HTR-8/SVneo (cell line): ENCODE measurements around the gene ATXN1.
"Not testable (repeated sequence)": the region's sequence is repeated elsewhere in the genome, so short reads cannot be mapped to it uniquely, and the experiment has no call there.

Source experiments
- DNase-seq: peaks from one replicate; pipeline ENCODE4 v3.0.0; 2011; ENCODE audit warnings: low spot score, mixed read lengths; ENCODE audit not compliant: insufficient read length
- FAIRE-seq: peaks from 2 replicates; lab custom pipeline; 2011; peaks lifted over from hg19 to GRCh38; lab: Jason Lieb, UNC

The ATXN1 gene

DNA sequence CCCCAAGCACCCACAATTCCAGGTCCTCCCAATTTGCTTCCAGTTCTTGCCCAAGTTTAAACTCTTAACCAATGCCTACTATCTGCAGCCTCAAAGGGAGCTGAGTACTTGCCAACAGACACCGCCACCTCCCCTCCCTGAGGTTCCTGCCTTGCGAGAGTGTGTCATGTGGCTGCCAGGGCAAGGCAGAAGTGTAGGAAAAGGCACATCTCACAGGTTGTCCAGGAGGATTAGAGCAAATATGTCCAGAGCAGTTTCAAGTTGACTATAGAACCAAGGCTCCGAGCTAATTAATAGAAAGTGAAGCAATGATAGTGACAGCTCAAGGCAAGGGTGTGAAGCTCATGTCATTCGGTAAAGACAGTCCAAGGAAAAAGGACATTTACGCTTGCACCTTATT is 127.8 kb downstream of the ATXN1 start:
- DNase-seq (no peak), FAIRE-seq (no peak)

DNA sequence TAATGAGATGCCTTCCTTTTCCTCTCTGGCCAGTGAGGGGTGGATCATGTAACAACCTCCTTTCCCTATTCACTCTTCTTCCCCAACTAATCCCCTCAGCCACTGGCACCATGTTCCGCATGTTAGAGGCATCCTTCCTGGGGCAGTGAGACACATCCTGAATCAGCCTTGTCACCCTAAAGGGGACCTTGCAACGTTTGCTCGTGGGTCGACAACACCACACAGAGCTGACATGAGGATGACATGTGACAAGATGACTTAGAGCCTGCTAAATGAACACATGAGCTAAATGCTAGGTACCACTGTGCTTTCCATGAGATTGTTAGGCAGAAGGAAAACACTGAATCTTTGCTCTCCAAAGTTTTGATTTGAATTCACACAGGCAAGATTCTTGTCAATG is 129.2 kb downstream of the ATXN1 start:
- FAIRE-seq (no peak), DNase-seq (no peak)

DNA sequence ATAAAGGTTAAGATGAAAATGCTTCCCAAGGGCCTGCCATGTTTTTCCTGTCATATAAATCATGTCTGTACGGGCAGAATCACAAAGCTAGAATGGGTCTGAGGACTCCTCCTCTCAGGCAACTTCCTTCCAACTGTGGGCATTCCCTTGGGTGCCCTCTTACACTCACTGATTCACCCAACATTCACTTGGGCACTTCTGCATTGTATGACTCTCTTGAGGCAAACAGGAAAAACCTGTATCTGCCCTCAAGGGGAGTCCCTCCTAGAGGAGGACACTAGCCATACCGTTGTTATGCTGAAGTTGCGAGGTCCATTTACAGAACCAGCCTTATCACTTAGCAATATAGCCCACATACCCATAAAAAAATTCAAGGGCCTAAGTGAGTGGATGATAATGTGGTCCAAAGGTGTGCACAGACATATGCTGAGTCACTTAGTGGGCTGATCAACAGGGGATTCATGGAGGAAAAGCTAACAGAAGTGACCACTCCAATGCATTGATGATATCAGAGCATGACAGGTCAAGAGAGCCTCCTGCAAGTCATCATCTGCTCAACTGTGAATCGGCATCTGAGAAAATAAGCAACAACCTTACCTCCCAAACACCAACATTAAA is 131.1 kb downstream of the ATXN1 start:
- no peak for DNase-seq
- FAIRE-seq: no peak

DNA sequence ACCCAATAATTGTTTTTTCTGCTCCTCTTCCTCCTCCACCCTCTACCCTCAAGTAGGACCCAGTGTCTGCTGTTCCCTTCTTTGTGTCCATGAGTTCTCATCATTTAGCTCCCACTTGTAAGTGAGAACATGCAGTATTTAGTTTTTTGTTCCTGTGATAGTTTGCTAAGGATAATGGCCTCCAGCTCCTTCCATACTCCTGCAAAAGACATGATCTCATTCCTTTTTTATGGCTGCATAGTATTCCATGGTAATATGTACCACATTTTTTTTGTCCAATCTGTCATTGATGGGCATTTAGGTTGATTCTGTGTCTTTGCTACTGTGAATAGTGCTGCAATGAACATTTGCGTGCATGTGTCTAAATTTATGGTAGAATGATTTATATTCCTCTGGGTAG is 132.7 kb downstream of the ATXN1 start:
- DNase-seq, FAIRE-seq: not testable (repeated sequence)

DNA sequence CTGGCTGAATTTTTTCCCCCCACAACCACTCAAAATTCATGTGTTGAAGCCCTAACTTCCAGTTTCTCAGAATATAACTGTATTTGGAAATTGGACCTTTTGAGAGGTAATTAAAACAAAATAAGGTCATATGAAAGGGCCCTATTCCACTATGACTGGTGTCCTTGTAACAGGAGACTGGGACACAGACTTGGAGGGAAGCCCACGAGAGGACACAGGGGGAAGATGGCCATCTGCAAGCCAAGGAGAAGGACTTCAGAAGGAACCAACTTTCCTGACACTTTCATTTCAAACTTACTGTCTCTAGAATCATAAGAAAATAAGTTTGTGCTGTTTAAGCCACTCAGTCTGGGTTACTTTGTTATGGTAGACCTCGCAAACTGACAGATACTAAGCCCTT is 134.6 kb downstream of the ATXN1 start:
- DNase-seq (no peak), FAIRE-seq (no peak)

DNA sequence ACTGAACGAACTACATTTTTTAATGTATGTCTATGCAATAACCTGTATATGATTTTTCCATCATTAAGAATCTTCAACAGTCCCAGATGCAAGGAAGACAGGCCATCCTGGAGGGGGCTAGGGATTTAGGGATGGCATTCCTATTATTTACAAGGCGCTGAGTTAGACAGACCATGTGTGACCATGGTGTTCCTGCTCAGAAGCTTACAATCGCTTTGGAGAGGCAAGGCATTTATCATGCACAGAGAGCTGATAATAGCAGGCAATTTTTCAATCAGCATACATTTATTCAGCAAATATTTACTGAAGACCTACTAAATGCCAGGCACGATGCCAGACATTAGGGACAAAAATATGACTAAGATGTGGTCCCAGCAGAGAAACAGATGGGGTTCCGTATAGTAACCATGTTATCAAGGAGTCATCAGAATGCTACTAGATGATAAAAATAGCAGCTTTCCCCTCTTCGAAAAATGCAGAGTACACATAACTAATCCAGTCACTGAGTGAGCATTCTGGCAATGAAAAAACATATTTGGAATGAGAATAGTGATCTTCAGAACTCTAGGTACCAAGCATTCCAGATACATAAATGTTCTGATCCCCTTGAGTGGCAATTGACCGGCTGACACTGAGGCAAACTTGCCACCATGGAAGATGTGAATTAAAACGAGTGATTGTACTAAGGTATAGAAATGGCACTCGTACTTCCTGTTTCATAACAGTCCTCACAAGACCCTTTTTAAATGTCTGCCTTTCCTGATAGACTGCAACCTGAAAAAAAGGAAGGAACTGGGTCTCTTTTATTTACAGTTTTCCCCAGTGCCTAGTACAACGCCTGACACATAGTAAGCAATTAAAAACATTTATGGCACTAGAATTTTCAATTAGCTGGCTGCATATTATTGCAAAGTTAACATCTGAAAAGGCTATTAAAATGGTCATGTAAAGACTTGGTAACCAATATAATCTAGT is 135.7 kb downstream of the ATXN1 start:
- DNase-seq: no peak

DNA sequence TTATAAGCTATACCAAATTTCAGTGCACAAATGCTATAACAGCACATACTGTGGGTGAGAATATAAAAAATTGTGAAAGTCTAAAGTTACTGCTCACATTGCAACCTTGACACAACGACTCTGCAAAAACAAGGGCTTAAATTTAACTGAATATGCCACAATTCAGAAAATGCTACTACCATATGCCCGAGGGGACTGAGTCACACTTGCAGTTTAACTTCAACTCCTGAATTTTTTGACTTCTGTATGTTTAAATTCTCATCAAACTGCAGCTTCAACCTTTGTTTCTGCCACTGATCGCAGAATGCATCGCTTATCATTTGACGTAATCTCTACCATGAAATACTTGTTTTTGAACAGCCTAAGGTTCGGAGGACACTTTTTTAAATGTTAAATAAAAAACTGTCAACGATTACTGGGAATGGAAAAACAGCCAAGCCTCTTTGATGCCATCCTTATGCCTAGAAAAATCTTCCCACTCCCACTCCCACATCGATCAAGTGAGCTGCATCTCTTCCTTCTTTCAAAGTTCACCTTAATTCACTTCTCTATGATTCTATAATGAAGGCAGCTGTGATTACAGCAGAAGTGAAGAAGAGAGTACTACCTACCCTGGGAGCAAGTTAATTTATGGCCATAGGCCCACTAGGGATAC is 136.5 kb downstream of the ATXN1 start:
- no peak for DNase-seq
- FAIRE-seq: no peak

More for the DNA sequence above, 135.7 kb downstream of the ATXN1 start:
- no peak for FAIRE-seq

DNA sequence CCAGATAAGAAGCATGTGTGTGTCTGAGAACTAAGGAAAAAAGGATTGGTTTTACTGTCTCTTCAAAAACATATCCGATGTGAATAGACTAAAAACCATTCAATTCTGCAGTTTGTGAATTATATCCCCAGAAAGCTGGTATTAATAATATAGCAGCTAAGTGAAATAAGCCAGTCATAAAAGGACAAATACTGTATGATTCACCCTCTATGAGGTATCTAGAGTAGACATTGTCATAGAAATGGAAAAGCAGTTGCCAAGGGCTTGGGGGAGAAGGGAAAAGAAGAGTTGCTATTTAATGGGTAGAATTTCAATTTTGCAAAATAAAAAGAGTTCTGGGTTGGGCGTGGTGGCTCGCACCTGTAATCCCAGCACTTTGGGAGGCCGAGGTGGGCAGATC is 137.5 kb downstream of the ATXN1 start:
- no peak for FAIRE-seq
- no peak for DNase-seq

DNA sequence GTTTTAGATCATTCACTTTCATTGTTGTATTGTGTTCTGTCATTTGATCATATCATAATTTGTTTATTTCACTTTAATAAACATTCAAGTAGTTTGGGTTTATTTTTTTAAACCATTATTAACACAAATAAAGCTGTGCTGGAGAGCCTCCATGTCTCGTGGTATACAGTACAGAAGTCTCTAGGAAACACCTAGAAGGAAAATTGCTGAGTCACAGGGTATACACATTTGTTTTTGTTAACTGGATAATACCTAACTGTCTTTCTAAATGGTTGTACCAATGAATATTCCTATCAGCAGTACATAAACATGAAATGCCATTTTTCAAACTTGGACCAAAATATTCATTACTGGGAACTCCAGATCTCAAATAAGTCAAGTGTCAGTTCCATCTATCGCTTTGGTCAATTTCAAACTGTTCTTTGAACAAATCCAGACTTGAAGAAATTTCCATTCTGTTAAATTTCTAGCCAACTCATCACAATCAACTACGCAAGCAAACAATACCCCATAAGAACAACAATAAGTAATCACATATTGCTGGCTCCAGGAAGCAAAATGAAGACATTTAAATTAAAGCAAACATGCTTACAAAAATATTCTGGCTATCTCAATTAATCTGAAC is 138.1 kb downstream of the ATXN1 start:
- no peak for FAIRE-seq
- DNase-seq: no peak

DNA sequence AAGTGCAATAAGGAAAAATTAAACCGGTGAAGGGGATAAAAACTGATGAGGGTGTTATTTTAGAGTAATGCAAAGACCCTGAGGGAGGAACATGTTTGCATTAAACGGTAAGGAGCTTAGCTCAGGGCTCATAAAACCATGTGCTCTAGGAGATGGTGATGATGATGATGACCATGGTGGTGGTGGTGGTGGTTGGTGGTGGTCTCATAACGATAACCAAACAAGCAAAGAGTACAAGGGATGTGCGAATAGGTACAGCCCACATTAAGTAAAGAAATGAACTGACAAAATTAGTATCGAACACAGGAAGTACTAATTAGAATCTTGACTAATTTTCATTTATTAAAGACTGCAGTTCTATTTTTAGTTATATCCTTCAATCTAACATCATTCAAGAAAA is 139.1 kb downstream of the ATXN1 start:
- DNase-seq: no peak
- FAIRE-seq: no peak

DNA sequence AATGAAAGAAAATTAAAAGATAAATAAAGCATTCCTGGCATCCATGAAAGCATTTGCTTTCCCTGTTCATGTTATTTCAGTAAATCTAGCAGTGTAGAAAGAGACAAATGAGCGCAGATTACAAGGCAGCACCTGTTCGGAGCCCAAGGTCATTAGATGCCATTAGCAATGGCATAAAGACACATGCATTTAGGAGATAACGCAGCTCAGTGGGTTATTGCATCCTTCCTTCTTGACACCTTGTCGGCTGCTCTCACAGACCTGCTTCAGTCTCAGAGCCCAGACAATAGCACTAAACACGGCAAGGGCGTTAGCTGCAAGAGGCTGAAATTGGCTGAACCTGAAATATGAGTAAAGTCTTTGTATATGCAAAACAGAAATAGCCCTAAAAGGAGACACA is 140.3 kb downstream of the ATXN1 start:
- DNase-seq (no peak), FAIRE-seq (no peak)

DNA sequence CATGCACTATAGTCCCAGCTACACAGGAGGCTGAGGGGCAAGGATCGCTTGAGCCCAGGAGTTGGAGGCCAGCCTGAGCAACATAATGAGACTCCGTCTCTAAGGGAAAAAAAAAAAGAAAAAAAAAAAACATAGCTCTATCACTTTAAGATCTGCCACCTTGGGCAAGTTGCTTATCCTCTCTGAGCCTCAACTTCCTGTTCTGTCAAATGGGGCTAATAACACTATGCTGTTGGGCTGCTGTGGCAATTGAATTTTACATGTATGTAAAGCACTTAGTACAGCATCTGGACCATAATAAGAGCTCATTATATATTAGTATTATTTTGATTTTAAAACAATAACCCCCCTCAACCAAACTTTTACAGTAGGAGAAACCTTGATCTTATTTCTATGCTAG is 141.5 kb downstream of the ATXN1 start:
- DNase-seq (no peak), FAIRE-seq (no peak)

DNA sequence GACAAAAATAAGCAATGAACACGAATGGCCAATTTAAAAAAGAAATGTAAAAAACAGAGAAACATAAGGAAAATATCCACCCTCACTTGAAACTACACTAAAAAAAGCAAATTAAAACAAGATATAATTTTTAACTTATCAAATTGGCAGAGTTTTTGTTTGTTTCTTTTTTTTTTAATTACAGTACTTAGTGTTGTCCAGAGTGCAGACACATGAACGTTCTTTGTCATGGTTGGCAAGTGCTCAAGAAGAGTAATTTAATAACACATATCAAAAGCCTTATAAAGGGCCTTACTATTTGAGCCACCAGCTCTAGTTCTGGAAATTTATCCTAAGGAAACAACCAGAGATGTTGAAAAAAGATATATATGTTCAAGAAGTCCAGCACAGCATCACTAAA is 142.3 kb downstream of the ATXN1 start:
- DNase-seq (no peak), FAIRE-seq (no peak)

DNA sequence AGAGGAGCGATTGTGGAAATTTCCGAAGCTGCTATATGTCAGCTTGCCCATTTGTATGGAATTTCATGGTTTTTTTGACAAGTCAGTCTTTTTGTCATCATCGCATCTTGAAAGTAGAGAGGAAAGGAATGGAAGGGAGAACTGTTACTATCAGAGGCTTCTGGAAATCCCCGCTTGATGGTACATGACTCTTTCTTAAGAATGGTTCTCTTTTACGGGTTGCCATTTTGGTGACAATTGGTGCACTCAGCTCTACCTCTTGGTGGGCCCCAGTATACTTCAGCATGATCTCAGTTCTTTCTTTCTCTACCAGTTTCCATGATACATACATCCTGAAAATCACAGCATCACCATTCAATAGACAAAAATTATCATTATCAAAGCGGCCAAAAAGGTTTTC is 146.0 kb downstream of the ATXN1 start:
- not testable (repeated sequence) for FAIRE-seq, DNase-seq

DNA sequence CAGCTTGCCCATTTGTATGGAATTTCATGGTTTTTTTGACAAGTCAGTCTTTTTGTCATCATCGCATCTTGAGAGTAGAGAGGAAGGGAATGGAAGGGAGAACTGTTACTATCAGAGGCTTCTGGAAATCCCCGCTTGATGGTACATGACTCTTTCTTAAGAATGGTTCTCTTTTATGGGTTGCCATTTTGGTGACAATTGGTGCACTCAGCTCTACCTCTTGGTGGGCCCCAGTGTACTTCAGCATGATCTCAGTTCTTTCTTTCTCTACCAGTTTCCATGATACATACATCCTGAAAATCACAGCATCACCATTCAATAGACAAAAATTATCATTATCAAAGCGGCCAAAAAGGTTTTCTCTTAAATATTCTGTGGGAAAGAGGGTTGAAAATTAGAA is 147.1 kb downstream of the ATXN1 start:
- FAIRE-seq, DNase-seq: not testable (repeated sequence)

DNA sequence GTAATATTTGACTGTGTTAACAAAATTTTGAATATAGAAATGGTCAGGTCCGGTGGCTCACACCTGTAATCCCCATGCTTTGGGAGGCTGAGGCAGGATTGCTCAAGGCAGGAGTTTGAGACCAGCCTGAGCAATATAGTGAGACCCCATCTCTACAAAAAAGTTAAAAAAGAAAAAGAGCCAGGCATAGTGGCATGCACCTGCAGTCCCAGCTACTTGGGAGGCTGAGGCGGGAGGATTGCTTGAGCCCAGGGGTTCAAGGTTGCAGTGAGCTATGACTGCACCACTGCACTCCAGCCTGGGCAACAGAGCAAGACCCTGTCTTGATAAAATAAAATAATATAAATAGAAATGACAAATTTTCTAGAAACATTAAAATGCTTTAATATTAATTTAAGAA is 147.8 kb downstream of the ATXN1 start:
- FAIRE-seq, DNase-seq: not testable (repeated sequence)

DNA sequence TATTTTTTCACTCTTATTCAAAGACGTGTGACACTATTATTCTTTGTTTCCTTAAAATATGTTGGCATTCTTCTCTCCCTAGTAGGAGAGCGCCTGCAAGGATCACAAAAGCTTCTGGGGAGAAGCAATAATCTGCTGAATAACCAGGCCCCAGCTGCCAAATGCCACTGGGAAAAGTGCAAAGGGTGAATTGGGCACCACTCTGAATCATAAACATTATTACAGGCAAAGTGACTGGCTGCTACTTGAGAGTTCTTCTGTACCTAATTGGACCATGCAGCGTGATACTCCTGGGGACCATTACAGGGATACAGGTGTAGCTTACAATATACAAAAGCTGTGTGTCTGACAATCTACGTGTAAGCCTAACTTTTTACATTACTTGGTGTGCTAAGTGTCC is 152.8 kb downstream of the ATXN1 start:
- no peak for FAIRE-seq

DNA sequence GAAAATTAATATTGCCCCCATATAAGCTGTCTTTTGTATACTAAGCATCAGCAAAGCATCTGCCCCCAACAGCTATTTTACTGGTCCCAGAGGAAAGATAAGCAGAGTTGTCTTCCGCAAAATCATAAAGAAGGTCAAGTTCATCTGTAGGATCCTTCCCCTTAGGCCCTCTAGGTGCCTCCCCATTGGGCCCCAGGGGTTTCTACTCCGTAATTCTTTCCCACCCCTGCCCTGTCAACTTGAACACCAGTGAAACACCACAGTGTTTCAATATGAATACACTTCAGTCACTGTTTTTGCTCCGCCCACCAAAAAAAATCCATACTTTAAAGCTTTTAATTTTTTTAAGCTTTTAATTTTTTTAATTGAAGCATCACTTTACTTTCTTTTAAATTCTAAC is 159.2 kb downstream of the ATXN1 start:
- FAIRE-seq: no peak
- no peak for DNase-seq

More for the DNA sequence above, 152.8 kb downstream of the ATXN1 start:
- DNase-seq: no peak

DNA sequence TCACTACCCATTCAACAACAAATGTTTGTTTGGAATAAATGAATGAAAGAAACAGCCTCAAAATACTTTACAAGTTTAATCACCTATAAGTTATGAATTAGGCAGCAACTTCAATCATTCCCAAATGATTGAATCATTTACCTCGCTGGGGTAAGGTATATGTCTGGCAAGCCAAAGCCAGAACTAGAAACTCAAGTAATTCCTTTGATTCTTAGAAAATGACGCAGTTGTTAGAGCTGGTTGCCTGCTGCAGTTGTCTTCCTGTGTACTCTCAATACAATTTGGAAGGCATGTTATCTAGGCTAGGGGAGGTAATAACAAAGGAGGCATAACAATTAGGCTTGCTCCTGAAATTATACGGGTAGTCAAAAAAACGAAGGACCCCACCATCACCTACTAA is 160.6 kb downstream of the ATXN1 start:
- DNase-seq (no peak), FAIRE-seq (no peak)

DNA sequence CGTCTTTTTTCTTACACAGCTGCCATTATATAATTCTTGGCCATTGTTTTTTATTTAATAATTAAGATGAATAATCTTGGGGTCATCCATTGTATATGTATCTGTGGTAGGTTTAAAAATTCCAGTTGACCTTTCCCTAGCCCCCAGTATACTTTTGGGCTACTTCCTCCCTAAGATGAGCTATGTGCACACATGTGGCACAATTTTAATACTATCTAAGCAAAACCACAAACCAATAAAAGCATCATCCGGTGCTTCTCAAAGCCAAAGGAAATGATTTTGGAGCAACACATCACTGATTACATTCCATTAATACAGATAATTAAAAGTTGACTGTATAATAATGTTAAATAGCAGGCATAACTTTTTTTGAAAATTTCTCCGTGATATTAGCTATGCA is 161.2 kb downstream of the ATXN1 start:
- DNase-seq (no peak), FAIRE-seq (no peak)
